Activated gamma-delta T cell treated with anti-CD3 and anti-CD28 coated beads, Interleukin-2, amount 50 U/mL, for 16 hours (primary cell): Measurements from ENCODE around the gene PRDM10.
"Not testable (repeated sequence)": the region's sequence is repeated elsewhere in the genome, so short reads cannot be mapped to it uniquely, and the experiment has no call there.

Experiments
- DNase-seq: peaks from one replicate; pipeline ENCODE4 v3.0.0-alpha.2; 2020; ENCODE audit warnings: low read depth

The PRDM10 gene

DNA sequence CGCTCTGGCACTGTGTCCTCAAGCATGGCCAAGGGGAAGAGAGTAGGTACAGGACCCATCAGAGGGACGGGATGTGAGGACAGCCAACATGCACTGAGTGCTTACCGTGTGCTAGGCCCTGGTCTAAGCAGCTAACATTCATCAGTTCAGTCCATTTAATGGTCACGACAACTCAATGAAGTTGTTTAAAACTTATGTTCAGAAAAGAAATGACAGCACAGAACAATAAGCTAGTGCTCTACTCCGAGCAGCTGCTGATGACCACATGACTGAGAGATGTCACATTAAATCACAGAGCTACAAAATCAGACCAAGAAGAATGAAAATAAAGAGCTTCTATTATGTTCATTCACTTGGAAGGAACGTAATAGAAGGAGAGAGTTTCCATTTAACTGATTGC is 26.3 kb downstream of the PRDM10 start:
- DNase-seq: no peak

DNA sequence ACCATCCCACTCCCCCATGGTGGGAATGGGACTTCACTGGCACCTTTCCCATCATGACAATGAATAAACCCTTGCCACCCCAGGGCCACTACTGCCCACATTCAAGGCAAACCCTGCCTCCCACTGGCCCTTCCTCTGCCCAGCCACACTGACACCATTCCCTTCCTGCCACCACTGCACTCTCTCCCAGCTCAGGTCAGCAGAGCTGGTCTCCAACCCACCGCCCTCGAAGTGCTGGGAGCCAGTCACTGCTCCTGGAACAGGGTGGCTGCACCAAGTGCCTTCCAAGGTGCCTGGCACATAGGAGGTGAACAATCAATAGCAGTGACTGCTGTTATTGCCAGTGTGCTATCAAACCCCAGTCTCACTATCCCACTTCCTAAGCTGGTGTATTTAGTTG is 27.1 kb downstream of the PRDM10 start:
- DNase-seq: no peak

GRCh38 chr11:129974672-129975071 is 28.0 kb downstream of the PRDM10 start:
- DNase-seq: no peak

DNA sequence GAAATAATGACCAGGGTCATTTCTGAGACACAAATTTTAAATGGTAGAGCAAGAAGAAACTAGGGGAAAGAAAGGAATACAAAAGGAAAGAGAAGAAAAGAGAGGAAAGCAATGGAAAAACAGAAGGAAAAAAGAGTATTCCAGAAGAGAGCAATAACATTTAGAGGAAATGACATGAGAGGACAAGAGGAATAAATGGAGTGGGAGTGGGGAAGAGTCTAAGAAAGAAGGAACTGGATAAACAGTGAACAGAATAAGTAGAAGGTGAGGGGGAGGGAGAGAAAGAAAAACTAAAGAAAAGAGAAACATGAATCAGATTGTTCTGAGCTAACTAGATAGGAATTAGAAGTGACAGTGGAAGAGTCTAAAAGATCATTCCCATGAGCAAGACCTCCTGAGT is 28.4 kb downstream of the PRDM10 start:
- no peak for DNase-seq

GRCh38 chr11:129973809-129974208 is 28.8 kb downstream of the PRDM10 start:
- DNase-seq: no peak

DNA sequence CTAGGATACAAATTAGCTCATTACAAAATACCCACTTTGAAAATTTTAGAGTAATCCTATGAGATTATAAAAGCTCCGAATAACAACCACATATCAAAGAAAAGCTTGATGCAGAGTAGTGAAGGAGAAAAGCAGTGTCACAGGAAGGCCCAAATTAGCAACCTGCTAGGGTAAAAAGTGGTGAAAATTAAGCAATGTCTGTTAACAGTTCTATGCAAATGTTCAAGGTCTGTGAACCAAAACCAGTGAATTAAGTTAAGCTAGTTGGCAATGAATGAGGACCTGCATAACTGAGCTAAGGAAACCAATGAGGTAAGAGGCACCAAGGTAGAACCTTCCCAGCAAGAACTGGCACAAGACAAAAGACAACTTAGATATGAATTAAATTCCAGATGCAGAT is 29.6 kb downstream of the PRDM10 start:
- DNase-seq: no peak

GRCh38 chr11:129972611-129973010 is 30.0 kb downstream of the PRDM10 start:
- DNase-seq: no peak

- DNase-seq: not testable (repeated sequence)
Measured at GRCh38 chr11:129971856-129972255, 30.8 kb downstream of the PRDM10 start.

- no peak for DNase-seq
Measured at GRCh38 chr11:129969920-129970319, 32.7 kb downstream of the PRDM10 start.

DNA sequence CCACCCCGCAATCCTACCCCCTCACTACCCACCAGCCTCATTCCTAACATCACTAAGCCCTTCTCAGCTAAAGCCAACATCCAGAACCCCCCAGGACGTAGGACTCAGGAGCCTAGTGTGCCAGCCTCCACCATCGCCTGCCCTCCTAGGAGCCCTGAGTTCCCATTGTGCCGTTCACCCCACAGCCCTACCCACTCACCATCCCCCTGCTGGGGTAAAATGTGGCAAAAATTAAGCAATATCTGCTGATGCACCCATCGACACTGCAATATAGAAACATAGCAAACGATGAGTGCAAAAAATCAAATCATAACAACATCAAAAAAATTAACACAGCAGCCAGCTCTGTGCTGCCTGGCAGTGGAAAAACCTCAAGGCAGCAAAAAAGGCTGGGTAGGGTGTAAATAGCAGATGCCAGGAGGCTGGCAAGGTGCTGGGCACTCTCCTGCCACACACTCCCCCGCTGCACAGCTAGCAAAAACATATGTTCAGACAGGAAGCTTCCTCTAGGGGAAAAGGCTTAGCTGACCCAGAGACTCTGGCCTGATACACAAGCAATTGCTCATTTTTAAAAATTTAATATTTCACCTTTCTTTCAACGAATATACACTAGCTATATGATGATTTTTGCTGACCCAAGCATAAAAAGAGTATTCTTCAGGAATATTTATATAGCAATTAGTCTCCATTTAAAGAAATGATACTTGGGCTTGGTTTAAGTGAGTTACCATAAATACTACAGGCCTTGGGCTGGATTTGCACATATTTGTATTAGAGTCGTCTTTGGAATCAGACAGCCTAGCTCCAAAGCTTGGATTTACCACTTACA is 33.8 kb downstream of the PRDM10 start:
- no peak for DNase-seq

DNA sequence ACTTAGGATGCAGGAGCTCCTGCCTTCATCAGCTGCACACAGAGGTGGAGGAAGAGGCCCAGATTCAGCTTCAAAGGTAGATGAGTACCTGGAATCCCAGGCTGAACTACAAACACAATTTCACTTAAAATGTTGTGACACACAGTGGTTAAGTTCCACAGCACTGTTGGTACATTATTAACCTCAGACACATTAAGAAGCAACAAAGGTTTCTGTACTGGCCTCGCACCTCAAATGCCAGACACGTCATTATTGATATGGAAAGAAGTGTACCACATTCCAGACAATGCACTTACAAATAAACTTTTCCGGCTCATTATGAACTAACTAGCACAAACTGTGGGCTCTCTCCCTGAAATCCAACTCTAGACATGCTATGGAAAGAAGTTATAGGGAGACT is 34.6 kb downstream of the PRDM10 start:
- no peak for DNase-seq

- DNase-seq: no peak
Measured at GRCh38 chr11:129965248-129965647, 37.4 kb downstream of the PRDM10 start.

DNA sequence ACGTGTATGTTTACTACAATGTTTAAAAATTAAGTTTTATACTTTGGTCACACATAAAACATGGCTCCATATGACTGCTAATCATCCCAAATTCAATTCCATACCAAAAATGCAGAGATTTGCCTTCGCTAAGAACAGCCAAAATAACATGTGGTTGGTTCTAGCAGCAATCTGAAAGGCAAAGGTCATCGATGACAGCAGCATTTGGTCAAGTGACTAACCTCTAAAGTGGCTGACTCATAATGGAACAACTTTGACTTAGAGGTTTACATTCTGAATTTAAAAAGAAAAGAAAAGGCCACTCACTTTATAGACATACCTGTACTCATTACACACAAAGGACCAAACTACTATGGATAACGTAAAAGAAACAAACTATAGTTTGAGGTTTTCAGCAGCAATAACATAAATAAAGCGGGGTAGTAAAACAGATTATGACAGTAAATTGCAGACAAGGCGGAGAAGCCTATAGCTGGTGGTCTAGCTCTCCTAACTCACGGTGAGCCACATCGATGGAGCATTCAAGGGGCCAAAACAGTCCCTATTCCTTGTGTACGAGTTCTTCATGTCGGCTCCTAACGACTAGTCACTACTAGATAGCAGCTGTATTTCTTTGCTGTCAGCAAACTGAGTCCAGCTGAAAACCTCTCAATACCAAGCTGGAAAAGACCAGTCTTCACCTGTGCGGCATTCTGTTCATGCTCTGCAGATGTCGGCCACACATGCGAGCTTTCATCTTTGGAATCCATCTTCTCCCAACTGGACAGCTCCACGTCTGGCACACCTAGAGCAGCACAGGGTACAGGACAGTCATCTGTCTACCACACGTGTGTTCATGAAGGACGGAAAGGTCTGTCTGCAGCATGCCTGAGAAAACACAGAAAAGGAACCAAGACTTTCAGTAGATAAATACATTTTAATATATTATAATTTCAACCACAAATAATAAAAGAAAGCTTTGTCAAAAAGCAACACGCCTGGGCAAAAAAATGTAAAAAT is 42.1 kb downstream of the PRDM10 start:
- DNase-seq: no peak

DNA sequence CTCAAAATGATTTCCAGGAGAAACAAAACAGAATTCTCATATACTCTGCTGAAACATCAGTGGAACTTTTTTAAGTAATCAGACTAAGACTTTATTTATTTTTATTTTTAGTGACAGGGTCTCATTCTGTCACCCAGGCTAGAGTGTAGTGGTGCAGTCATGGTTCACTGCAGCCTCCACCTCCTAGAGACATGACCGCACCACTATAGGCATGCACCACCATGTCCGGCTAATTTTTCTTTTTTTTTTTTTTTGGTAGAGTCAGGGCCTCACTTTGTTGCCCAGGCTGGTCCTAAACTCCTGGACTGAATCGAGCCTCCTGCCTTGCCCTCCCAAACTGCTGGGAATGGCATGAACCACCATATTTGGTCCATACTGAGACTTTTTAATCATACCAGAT is 42.9 kb downstream of the PRDM10 start:
- no peak for DNase-seq

DNA sequence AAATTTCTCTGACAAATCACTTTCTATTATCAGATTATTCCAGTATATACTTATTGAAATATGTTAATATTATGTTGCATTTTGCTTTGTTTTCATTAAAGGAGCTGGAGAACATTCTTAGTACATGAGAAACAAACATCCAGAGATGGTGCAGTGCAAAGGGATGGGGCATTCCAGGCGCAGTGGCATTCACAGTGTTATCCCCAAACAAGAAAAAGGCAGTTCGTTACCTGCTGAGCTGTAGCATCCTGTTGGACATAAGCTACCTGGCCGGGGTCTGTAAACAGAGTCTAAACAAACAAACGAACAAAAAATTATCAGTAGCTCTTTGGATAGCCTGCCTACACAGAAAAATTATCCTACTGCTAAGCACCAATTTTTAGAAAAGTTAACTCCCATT is 47.4 kb downstream of the PRDM10 start:
- DNase-seq: no peak

GRCh38 chr11:129954703-129955102 is 47.9 kb downstream of the PRDM10 start:
- DNase-seq: not testable (repeated sequence)

DNA sequence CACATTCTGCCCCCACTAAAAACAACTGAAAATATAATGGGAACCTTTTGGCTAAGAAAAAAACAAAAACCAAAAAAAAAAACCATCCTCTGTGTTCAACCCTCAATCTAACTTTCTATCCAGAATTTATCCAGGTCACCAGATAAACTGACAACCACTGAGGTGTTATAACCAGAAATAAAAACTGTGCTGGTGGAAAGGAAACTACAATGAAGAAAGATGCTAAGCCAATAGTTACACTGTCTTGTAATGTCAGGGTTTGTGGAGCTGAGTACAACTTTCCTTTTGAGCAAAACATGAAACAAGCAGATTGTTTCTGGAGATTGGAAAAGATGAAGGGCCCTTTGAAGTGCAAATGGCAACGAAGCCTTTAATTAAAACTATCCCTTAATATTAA is 50.8 kb downstream of the PRDM10 start:
- no peak for DNase-seq

DNA sequence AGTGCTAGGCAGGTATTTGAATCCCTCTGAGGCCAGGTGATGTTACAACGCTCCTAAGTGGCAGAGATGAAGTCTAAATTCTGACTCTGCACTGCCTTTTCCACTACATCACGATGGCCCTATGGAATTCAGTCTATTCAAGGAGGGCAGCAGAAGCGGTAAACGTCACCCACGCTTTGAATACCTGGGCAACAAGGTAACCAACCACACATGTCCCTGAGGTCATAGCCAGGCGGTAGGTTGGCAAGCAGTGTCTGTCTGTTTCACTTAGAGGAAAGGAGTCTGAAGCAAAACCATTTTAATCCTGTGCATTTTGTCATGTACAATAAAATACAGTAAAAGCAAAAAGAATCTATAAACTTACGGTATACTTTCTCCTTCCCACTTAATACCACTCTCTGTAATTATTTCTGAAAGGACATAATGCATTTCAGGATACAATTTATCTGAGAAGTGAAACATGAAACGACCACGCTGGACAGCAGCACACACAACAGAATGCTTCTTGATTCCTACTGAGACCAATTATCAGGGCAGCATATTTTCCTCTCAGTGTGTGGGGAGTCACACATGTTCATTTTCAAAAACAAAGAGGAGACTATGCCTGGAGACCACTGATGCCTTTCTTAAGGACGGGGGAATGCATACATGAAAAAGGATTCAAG is 51.3 kb downstream of the PRDM10 start:
- DNase-seq: no peak

GRCh38 chr11:129950101-129951091 is 52.2 kb downstream of the PRDM10 start:
- DNase-seq: no peak

- no peak for DNase-seq
Measured at GRCh38 chr11:129948926-129949466, 53.6 kb downstream of the PRDM10 start.

GRCh38 chr11:129947474-129947873 is 55.2 kb downstream of the PRDM10 start:
- DNase-seq: no peak
